GM23248 (cell line): ENCODE measurements around the gene TP53TG5.

Experiments
- EZH2 ChIP-seq: fragments of 200-600 bp; sonication (generic); IDR thresholded peaks from 2 replicates; pipeline ENCODE4 v1.6.1; 2018; ENCODE audit warnings: antibody characterized with exemption, mild to moderate bottlenecking; ENCODE audit not compliant: insufficient read depth, poor library complexity, severe bottlenecking
- EZH2phosphoT487 ChIP-seq: fragments of 200-600 bp; sonication (generic); IDR thresholded peaks from 2 replicates; pipeline ENCODE4 v1.6.1; 2018; ENCODE audit warnings: antibody characterized with exemption, moderate library complexity, mild to moderate bottlenecking, low read depth; ENCODE audit not compliant: insufficient read depth

DNA sequence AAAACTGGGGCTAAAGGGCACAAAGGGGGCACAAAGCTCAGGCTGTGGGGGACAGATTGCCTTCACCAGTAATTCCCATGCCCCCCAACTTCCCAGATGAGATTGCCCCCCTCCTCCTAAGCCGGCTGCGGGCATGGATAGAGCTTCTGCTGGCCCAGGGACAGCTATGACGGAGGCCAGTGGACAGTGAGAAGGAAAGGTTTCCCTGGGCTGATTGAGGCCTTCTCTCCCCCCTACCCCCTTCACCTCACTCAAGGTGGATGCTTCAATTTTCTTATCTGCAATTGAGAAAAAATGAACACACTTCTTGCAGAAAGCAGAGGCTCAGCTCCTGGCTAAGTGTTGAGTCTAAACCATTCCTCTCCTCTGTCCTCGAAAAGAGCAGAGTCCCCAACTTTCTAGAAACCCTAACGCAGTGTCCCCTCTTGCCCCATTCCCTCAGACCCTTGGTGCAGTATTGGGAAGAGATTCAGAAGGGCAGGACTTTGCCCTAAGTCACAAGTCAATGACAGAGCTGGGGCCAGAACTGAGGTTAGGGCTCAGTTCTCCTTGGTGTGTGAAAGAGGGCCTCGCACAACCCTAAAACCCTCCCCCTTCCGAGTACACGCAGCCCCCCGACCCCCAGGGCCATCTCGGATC lies 30.7 kb downstream of the TP53TG5 start:
- TF ChIP-seq EZH2 (no peak), EZH2phosphoT487 (no peak)
